DMS153 (cell line): ENCODE data around the gene STK33.
"Not testable (repeated sequence)": the region's sequence is repeated elsewhere in the genome, so short reads cannot be mapped to it uniquely, and the experiment has no call there.

Experiments used
- DNase-seq: peaks from one replicate; lab custom pipeline; 2025; lab: John Stamatoyannopoulos, UW

The STK33 gene

GRCh38 chr11:8543278-8543677, 50.8 kb downstream of the STK33 start:
- DNase-seq, result no peak

GRCh38 chr11:8541448-8541847, 52.6 kb downstream of the STK33 start:
- no peak for DNase-seq

GRCh38 chr11:8533332-8533731, 60.7 kb downstream of the STK33 start:
- DNase-seq, result peak; percentile 2

GRCh38 chr11:8532475-8532874, 61.6 kb downstream of the STK33 start:
- no peak for DNase-seq

GRCh38 chr11:8531982-8532381, 62.0 kb downstream of the STK33 start:
- DNase-seq, result no peak

GRCh38 chr11:8531312-8531711, 62.7 kb downstream of the STK33 start:
- DNase-seq, result peak; percentile 84

GRCh38 chr11:8527939-8528338, 66.1 kb downstream of the STK33 start:
- DNase-seq, result no peak

GRCh38 chr11:8523396-8523795, 70.6 kb downstream of the STK33 start:
- DNase-seq, result no peak

- DNase-seq, result no peak
These were observed 81.5 kb downstream of the STK33 start for GRCh38 chr11:8512547-8512946.

- DNase-seq, result peak; percentile 63
These were observed 90.1 kb downstream of the STK33 start for GRCh38 chr11:8503910-8504364.

GRCh38 chr11:8501836-8502235, 92.2 kb downstream of the STK33 start:
- DNase-seq, result no peak

GRCh38 chr11:8488395-8488794, 105.6 kb downstream of the STK33 start:
- no peak for DNase-seq

- no peak for DNase-seq
These were observed 106.8 kb downstream of the STK33 start for GRCh38 chr11:8487261-8487660.

- no peak for DNase-seq
These were observed 109.8 kb downstream of the STK33 start for GRCh38 chr11:8484251-8484650.

- no peak for DNase-seq
These were observed 113.2 kb downstream of the STK33 start for GRCh38 chr11:8480858-8481257.

- DNase-seq, result no peak
These were observed 116.3 kb downstream of the STK33 start for GRCh38 chr11:8477680-8478079.

- DNase-seq, result no peak
These were observed 116.9 kb downstream of the STK33 start for GRCh38 chr11:8477151-8477550.

- not testable (repeated sequence) for DNase-seq
These were observed 126.2 kb downstream of the STK33 start for GRCh38 chr11:8467806-8468205.

GRCh38 chr11:8467356-8467755, 126.7 kb downstream of the STK33 start:
- not testable (repeated sequence) for DNase-seq

- DNase-seq, result not testable (repeated sequence)
These were observed 127.1 kb downstream of the STK33 start for GRCh38 chr11:8466884-8467283.

GRCh38 chr11:8459711-8460399, 134.2 kb downstream of the STK33 start:
- no peak for DNase-seq

- DNase-seq, result no peak
These were observed 151.7 kb downstream of the STK33 start for GRCh38 chr11:8442301-8442700.

- DNase-seq, result no peak
These were observed 153.4 kb downstream of the STK33 start for GRCh38 chr11:8440649-8441048.

GRCh38 chr11:8429483-8429882, 164.5 kb downstream of the STK33 start:
- no peak for DNase-seq
